Lung (tissue), 12 donors: ENCODE measurements around the gene MEGF10. TPM values are rescaled to one million over a fixed set of nuclear protein-coding genes. Genes with fewer than 3 reads are reported as not detected.

Experiments
- ATAC-seq: fragments of 200-7000 bp; cut with Tn5 transposase; one replicate; pipeline ENCODE4 v1.9.1; 2020; ENCODE audit warnings: moderate number of reproducible peaks; ENCODE audit not compliant: insufficient read depth, low FRiP score
- DNase-seq, 3 donors: peaks; one replicate each; pipeline ENCODE4 v3.0.0-alpha.2; 2013 to 2017
- H3K27ac ChIP-seq, 2 donors: one replicate each; pipeline ENCODE4 v1.5.1; 2013; ENCODE audit warnings: mild to moderate bottlenecking in 2 of 2, moderate library complexity in 2 of 2, control low read depth in 1 of 2, inconsistent platforms in 1 of 2, low read depth in 1 of 2, low read length in 1 of 2
- H3K27me3 ChIP-seq, 3 donors: one replicate each; pipeline ENCODE4 v1.5.1; 2013; ENCODE audit warnings: low read length in 2 of 3; ENCODE audit not compliant: control insufficient read depth in 3 of 3, insufficient read depth in 3 of 3
- H3K36me3 ChIP-seq, 4 donors: one replicate each; pipeline ENCODE4 v1.5.1; 2013; ENCODE audit warnings: low read length in 4 of 4, mild to moderate bottlenecking in 1 of 4, moderate library complexity in 1 of 4; ENCODE audit not compliant: control insufficient read depth in 4 of 4, insufficient read depth in 4 of 4
- H3K4me1 ChIP-seq, 5 donors: one replicate each; pipeline ENCODE4 v1.5.1; 2013; ENCODE audit warnings: low read length in 5 of 5, mild to moderate bottlenecking in 2 of 5, moderate library complexity in 1 of 5; ENCODE audit not compliant: control insufficient read depth in 5 of 5, insufficient read depth in 5 of 5
- H3K4me3 ChIP-seq: one replicate; pipeline ENCODE4 v1.5.1; 2013; ENCODE audit warnings: mild to moderate bottlenecking, control low read depth, moderate library complexity
- H3K9ac ChIP-seq, 2 donors: one replicate each; pipeline ENCODE4 v1.5.1; 2013; ENCODE audit warnings: low read length in 2 of 2, control low read depth in 1 of 2; ENCODE audit not compliant: insufficient read depth in 1 of 2
- H3K9me3 ChIP-seq, 4 donors: one replicate each; pipeline ENCODE4 v1.5.1; 2013; ENCODE audit warnings: low read length in 3 of 4, mild to moderate bottlenecking in 1 of 4, moderate library complexity in 1 of 4; ENCODE audit not compliant: control insufficient read depth in 4 of 4, insufficient read depth in 3 of 4
- WGBS, 2 donors: extraction: QIAGEN DNeasy Blood & Tissue Kit; methylation state at CpG; one replicate each; pipeline ENCODE4 v1.1.7; 2013; 5-methylcytosine and 5-hydroxymethylcytosine counted together
- polyA plus RNA-seq, 2 donors: library from polyadenylated mRNA; stranded (reverse); fragments of 200-250 nt; gene quantifications; one replicate each; pipeline ENCODE4 v1.2.1, GENCODE V29; 2013
- total RNA-seq, 2 donors: library from RNA; depleted of rRNA in 1 of 2; stranded (reverse); fragments of >200 nt in 1 of 2; gene quantifications; one replicate each; pipeline ENCODE4 v1.2.1, GENCODE V29; 2014 to 2021
- TF ChIP-seq, protein P1 (sequence below): IDR thresholded peaks from 2 replicates; pipeline ENCODE4 v1.5.1; 2012; ENCODE audit warnings: mild to moderate bottlenecking; ENCODE audit errors: control extremely low read depth, extremely low read depth
- donor health status: control.
- donor health status: control.
- donor health status: Bipolar disorder and iron deficiency.
- donor health status: healthy.
- donor health status: DM: yes; HTN: yes; CAD: no.

MEGF10 gene
- total and polyA plus RNA-seq, 4 donors: 0.02 to 0.82 (median 0.12) TPM

DNA sequence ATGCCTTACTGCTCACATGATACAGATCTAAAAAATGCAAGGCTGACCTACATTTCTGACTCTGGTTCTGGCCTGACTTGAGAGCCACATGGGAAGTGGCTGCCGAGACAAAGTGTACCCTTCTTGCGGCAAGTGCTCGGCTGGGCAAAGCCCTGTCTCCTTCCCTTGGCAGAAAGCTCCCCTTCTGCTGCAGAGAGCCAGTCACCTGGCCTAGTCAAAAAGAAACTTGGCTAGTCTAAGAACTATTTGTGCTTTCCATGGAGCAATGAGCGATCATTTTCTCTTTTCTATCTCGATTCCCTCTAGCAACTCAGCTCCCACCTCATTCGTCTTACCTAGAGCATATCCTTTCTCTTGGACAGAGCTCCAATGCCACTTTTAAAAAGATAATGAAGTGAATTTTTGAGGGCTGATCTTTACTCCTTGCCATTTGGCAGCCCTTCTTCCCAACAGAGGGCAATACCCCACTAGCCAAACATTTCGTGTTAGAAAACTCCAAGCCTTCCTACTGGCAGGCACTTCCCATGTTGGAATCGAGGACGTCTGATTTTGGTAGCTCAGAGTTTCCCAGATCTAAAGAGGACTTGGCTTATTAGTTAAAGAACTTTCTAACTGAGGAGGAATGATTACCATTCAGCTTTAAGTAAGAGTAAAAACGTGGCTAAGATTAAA is 118.8 kb downstream of the MEGF10 start:
- DNase-seq (no peak), ATAC-seq (no peak)
- Histone ChIP-seq H3K36me3 (no peaks in the 10 kb centered on the region), H3K9me3 (no peaks in the 10 kb centered on the region), H3K4me3 (no peak overlapping the region), H3K27ac (no peak overlapping the region), H3K9ac (no peak overlapping the region), H3K4me1 (peaks cover 0 to 18% (median 0%) of the 10 kb centered on the region in 5 donors), H3K27me3 (no peaks in the 10 kb centered on the region)
- WGBS, 2 donors: 74 to 81% methylated on average over 10 of the region's 10 CpGs
- TF ChIP-seq, protein P1, sequence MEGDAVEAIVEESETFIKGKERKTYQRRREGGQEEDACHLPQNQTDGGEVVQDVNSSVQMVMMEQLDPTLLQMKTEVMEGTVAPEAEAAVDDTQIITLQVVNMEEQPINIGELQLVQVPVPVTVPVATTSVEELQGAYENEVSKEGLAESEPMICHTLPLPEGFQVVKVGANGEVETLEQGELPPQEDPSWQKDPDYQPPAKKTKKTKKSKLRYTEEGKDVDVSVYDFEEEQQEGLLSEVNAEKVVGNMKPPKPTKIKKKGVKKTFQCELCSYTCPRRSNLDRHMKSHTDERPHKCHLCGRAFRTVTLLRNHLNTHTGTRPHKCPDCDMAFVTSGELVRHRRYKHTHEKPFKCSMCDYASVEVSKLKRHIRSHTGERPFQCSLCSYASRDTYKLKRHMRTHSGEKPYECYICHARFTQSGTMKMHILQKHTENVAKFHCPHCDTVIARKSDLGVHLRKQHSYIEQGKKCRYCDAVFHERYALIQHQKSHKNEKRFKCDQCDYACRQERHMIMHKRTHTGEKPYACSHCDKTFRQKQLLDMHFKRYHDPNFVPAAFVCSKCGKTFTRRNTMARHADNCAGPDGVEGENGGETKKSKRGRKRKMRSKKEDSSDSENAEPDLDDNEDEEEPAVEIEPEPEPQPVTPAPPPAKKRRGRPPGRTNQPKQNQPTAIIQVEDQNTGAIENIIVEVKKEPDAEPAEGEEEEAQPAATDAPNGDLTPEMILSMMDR: no peak

DNA sequence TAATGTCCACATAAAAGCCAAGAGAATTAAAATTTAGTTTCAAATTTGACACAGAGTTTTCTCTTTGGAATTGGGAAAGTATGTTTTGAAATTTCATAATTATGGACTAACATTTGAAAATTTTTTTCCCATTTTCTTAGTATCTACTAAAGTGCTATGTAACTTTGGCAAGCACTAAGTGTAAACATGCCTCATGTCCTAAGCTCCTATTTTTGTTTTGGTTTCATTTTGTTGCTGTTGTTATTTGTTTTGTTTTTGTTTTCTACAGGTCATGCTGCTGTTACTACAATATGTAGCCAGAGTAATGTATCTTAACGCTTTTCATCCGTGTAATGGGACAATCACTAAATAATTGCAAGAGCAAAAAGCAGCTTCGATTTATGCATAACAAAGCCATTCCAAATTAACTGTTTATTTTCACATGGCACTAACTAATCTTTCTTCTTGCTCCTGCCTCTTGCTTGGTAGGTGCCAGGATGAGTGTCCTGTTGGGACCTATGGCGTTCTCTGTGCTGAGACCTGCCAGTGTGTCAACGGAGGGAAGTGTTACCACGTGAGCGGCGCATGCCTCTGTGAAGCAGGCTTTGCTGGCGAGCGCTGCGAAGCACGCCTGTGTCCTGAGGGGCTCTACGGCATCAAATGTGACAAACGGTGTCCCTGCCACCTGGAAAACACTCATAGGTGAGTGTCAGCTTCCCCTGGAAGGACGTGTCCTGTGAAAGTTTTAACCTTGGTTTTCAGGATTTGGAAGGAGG is 119.5 kb downstream of the MEGF10 start:
- no peak overlapping the region for H3K9ac ChIP-seq
- H3K4me1 ChIP-seq: peaks cover 0 to 18% (median 0%) of the 10 kb centered on the region in 5 donors
- ATAC-seq (no peak), DNase-seq (peak in 2 of 3 donors; percentile 28 to 43)
- no peaks in the 10 kb centered on the region for H3K36me3 ChIP-seq
- 86 to 89% methylated on average over 15 of the region's 15 CpGs for WGBS, 2 donors
- TF ChIP-seq, protein P1: no peak
- no peak overlapping the region for H3K4me3 ChIP-seq
- no peaks in the 10 kb centered on the region for H3K9me3 ChIP-seq
- H3K27me3 ChIP-seq: no peaks in the 10 kb centered on the region
- no peak overlapping the region for H3K27ac ChIP-seq

DNA sequence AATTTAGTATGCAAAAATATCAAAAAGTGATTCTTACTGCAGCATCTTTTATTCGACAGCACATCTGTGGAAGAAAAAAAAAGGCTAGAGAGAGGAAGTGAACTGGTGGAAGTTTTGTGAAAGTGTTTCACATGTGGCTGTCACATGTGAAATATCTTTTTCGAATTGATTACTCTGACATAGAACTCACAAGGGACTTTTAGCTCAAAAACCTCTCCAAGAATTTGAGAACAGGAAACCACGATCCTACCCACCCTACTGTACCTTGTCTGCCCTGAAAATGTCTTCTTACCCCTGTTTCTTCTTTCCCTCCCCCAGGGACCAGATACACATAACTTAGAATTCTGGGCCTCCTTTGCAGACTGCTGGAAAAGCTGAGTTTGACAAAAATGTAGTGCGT is 120.4 kb downstream of the MEGF10 start:
- DNase-seq (no peak), ATAC-seq (no peak)
- Histone ChIP-seq H3K9ac (no peak overlapping the region), H3K27ac (no peak overlapping the region), H3K4me1 (peaks cover 0 to 18% (median 0%) of the 10 kb centered on the region in 5 donors), H3K27me3 (no peaks in the 10 kb centered on the region), H3K4me3 (no peak overlapping the region), H3K36me3 (no peaks in the 10 kb centered on the region), H3K9me3 (no peaks in the 10 kb centered on the region)
- TF ChIP-seq, protein P1: no peak
- 34 to 65% methylated on average over 4 of the region's 4 CpGs for WGBS, 2 donors
